Bronchial epithelial cell (primary cell): ENCODE data around the gene ADIG. TPM values are rescaled to one million over a fixed set of nuclear protein-coding genes. Genes with fewer than 3 reads are reported as not detected.
A peak's percentile ranks its signal among the peaks of the same experiment; 100 is the strongest.

Experiments used
- DNase-seq: peaks from one replicate; pipeline ENCODE4 v3.0.0-alpha.2; 2010; ENCODE audit warnings: low read depth
- FAIRE-seq: peaks from 2 replicates; lab custom pipeline; 2011; peaks lifted over from hg19 to GRCh38; lab: Jason Lieb, UNC
- H3K27me3 ChIP-seq: 2 replicates; pipeline ENCODE4 v1.5.1; 2011; ENCODE audit warnings: low read length; ENCODE audit not compliant: control insufficient read depth, insufficient read depth
- H3K36me3 ChIP-seq: 2 replicates; pipeline ENCODE4 v1.5.1; 2011; ENCODE audit warnings: low read length; ENCODE audit not compliant: control insufficient read depth, insufficient read depth
- H3K4me3 ChIP-seq: 2 replicates; pipeline ENCODE4 v1.5.1; 2011; ENCODE audit warnings: mild to moderate bottlenecking, low read depth, low read length, control low read depth
- CTCF ChIP-seq: IDR thresholded peaks from 2 replicates; pipeline ENCODE4 v1.5.1; 2011; ENCODE audit warnings: mild to moderate bottlenecking, moderate library complexity, low read length, control low read depth, inconsistent platforms; ENCODE audit not compliant: insufficient read depth, severe bottlenecking
- total RNA-seq: library from RNA; depleted of rRNA; stranded (reverse); fragments of >200 nt; gene quantifications from 2 replicates; pipeline ENCODE4 v1.2.1, GENCODE V29; 2014

ADIG gene
- total RNA-seq, 1 donor from 2014 or later = not detected

- TF ChIP-seq CTCF = no peak
- no peaks in the 10 kb centered on the region for H3K27me3 ChIP-seq
- FAIRE-seq (no peak), DNase-seq (no peak)
- no peaks in the 10 kb centered on the region for H3K36me3 ChIP-seq
- no peak overlapping the region for H3K4me3 ChIP-seq
Measured at GRCh38 chr20:38608188-38608587, 27.2 kb downstream of the ADIG start.

GRCh38 chr20:38609815-38610214 lies 28.8 kb downstream of the ADIG start:
- FAIRE-seq = no peak
- Histone ChIP-seq H3K27me3 (no peaks in the 10 kb centered on the region), H3K4me3 (no peak overlapping the region), H3K36me3 (no peaks in the 10 kb centered on the region)
- no peak for TF ChIP-seq CTCF
- DNase-seq = no peak

- no peak for TF ChIP-seq CTCF
- no peaks in the 10 kb centered on the region for H3K36me3 ChIP-seq
- FAIRE-seq = no peak
- peak; percentile 73 for DNase-seq
- H3K4me3 ChIP-seq = no peak overlapping the region
- H3K27me3 ChIP-seq = no peaks in the 10 kb centered on the region
Measured at GRCh38 chr20:38610521-38610920, 29.5 kb downstream of the ADIG start.

GRCh38 chr20:38612751-38613515 lies 31.9 kb downstream of the ADIG start:
- no peak for FAIRE-seq

GRCh38 chr20:38615283-38615682 lies 34.3 kb downstream of the ADIG start:
- no peaks in the 10 kb centered on the region for H3K27me3 ChIP-seq
- no peak for FAIRE-seq
- no peak for DNase-seq
- no peaks in the 10 kb centered on the region for H3K36me3 ChIP-seq
- no peak overlapping the region for H3K4me3 ChIP-seq
- no peak for TF ChIP-seq CTCF

More at GRCh38 chr20:38612751-38613515, 31.9 kb downstream of the ADIG start:
- H3K4me3 ChIP-seq = no peak overlapping the region
- no peaks in the 10 kb centered on the region for H3K27me3 ChIP-seq
- no peak for TF ChIP-seq CTCF
- no peak for DNase-seq
- no peaks in the 10 kb centered on the region for H3K36me3 ChIP-seq

GRCh38 chr20:38616457-38616856 lies 35.5 kb downstream of the ADIG start:
- Histone ChIP-seq H3K4me3 (no peak overlapping the region), H3K27me3 (no peaks in the 10 kb centered on the region), H3K36me3 (no peaks in the 10 kb centered on the region)
- DNase-seq = no peak
- FAIRE-seq = no peak
- no peak for TF ChIP-seq CTCF
